GM12891 (cell line): ENCODE results near the gene ZMYND15. TPM values are rescaled to one million over a fixed set of nuclear protein-coding genes. Genes with fewer than 3 reads are reported as not detected.
"Not testable (repeated sequence)": the region's sequence is repeated elsewhere in the genome, so short reads cannot be mapped to it uniquely, and the experiment has no call there.

Source experiments
- DNase-seq: peaks from one replicate; pipeline ENCODE4 v3.0.0; 2011; ENCODE audit warnings: low spot score; ENCODE audit not compliant: insufficient read length
- FAIRE-seq: peaks from 2 replicates; lab custom pipeline; 2011; peaks lifted over from hg19 to GRCh38; lab: Jason Lieb, UNC
- PAX5 ChIP-seq: IDR thresholded peaks from 2 replicates; pipeline ENCODE4 v1.6.1; 2011; ENCODE audit warnings: low read length, moderate library complexity, mild to moderate bottlenecking; ENCODE audit not compliant: insufficient read depth, severe bottlenecking
- POLR2A ChIP-seq: IDR thresholded peaks from 2 replicates; pipeline ENCODE4 v1.6.1; 2011; ENCODE audit warnings: low read depth, low read length, control low read depth
- POLR2AphosphoS5 ChIP-seq: IDR thresholded peaks from 2 replicates; pipeline ENCODE4 v1.6.1; 2011; ENCODE audit warnings: low read depth, low read length, control low read depth
- POU2F2 ChIP-seq: IDR thresholded peaks from 2 replicates; pipeline ENCODE4 v1.6.1; 2011; ENCODE audit warnings: low read depth, mild to moderate bottlenecking, control low read depth, low read length, moderate library complexity
- SPI1 ChIP-seq: IDR thresholded peaks from 2 replicates; pipeline ENCODE4 v1.6.1; 2011; ENCODE audit warnings: low read depth, low read length, control low read depth
- TAF1 ChIP-seq: IDR thresholded peaks from 2 replicates; pipeline ENCODE4 v1.6.1; 2011; ENCODE audit warnings: low read depth, low read length, control low read depth
- polyA plus RNA-seq: library from polyadenylated mRNA; unstranded; fragments of >200 nt; gene quantifications from one replicate; pipeline ENCODE4 v1.2.1, GENCODE V29; 2012; ENCODE audit warnings: low read depth, missing spikeins, inconsistent platforms; ENCODE audit not compliant: missing spikeins

ZMYND15 gene, protein sequence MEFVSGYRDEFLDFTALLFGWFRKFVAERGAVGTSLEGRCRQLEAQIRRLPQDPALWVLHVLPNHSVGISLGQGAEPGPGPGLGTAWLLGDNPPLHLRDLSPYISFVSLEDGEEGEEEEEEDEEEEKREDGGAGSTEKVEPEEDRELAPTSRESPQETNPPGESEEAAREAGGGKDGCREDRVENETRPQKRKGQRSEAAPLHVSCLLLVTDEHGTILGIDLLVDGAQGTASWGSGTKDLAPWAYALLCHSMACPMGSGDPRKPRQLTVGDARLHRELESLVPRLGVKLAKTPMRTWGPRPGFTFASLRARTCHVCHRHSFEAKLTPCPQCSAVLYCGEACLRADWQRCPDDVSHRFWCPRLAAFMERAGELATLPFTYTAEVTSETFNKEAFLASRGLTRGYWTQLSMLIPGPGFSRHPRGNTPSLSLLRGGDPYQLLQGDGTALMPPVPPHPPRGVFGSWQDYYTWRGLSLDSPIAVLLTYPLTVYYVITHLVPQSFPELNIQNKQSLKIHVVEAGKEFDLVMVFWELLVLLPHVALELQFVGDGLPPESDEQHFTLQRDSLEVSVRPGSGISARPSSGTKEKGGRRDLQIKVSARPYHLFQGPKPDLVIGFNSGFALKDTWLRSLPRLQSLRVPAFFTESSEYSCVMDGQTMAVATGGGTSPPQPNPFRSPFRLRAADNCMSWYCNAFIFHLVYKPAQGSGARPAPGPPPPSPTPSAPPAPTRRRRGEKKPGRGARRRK
- not detected for polyA plus RNA-seq

- peak; percentile 86 for FAIRE-seq
- peak; percentile 85 for DNase-seq
- TF ChIP-seq POU2F2 (no peak), POLR2A (no peak), SPI1 (peak; percentile 72), POLR2AphosphoS5 (no peak)
These were observed at the start of gene ZMYND15, which contains the start of gene CXCL16 for GRCh38 chr17:4739122-4740024. ZMYND15 (plus strand) TSS chr17:4739833; CDS start chr17:4740549, 716 bp downstream. CXCL16 (minus strand) TSS chr17:4739928; CDS start chr17:4739339, 589 bp downstream.

DNA sequence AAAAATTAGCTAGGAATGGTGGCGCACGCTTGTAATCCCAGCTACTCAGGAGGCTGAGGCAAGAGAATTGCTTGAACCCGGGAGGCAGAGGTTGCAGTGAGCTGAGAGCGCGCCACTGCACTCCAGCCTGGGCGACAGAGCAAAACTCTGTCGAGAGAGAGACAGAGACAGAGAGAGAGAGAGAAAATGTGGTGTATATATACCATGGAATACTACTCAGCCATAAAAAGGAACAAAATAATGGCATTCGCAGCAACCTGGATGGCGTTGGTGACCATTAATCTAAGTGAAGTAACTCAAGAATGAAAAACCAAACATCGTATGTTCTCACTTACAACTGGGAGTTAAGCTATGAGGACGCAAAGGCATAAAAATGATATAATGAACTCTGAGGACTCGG, 49.8 kb upstream of the ZMYND15 start:
- not testable (repeated sequence) for FAIRE-seq, DNase-seq

- TF ChIP-seq POU2F2 (no peak), TAF1 (no peak), PAX5 (no peak), POLR2AphosphoS5 (no peak), POLR2A (no peak), SPI1 (no peak)
- FAIRE-seq: no peak
- no peak for DNase-seq
These were observed 48.9 kb upstream of the ZMYND15 start for GRCh38 chr17:4690745-4691144.

GRCh38 chr17:4691686-4692085, 47.9 kb upstream of the ZMYND15 start:
- no peak for TF ChIP-seq POLR2AphosphoS5
- TF ChIP-seq SPI1: no peak
- no peak for TF ChIP-seq PAX5
- no peak for TF ChIP-seq POU2F2
- TF ChIP-seq POLR2A: no peak
- FAIRE-seq (no peak), DNase-seq (no peak)

DNA sequence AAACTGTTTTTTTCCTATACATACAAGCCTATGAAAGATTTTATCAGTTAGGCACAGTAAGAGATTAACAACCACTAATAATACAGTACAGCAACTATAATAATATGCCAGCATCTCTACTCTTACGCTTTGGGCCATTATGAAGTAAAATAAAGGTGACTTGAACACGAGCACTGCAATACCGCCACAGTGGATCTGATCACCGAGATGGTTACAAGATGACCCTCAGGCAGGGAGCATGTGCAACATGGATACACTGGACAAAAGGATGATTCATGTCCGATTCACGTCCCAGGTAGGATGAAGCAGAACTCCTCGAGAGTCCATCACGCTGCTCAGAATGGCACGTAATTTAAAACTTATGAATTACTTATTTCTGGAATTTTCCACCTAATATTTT, 46.2 kb upstream of the ZMYND15 start:
- peak; percentile 47 for FAIRE-seq
- TF ChIP-seq TAF1: no peak
- no peak for TF ChIP-seq POLR2AphosphoS5
- no peak for TF ChIP-seq SPI1
- no peak for TF ChIP-seq POU2F2
- TF ChIP-seq PAX5: no peak
- no peak for TF ChIP-seq POLR2A

DNA sequence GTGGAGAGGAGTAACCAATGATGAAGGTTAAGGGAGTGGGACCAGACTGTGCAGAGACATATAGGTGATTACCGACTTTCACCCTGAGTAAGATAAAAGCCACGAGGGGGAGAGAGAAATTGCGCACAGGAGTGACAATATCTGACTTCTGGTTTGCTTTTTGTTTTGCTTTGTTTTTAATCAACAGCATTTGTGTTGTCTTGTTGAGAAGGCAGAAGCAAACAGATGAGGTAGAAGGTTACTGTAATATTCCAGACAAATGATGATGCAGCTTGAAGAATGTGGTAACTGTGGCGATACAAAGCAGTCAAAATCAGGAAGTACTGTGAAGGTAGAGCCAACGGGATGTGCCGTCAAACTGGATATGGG, 43.2 kb upstream of the ZMYND15 start:
- DNase-seq (no peak), FAIRE-seq (peak; percentile 41)
- TF ChIP-seq SPI1 (no peak), POU2F2 (no peak), POLR2A (no peak), PAX5 (no peak), TAF1 (no peak), POLR2AphosphoS5 (no peak)

More for the DNA sequence above, 46.2 kb upstream of the ZMYND15 start:
- no peak for DNase-seq

DNA sequence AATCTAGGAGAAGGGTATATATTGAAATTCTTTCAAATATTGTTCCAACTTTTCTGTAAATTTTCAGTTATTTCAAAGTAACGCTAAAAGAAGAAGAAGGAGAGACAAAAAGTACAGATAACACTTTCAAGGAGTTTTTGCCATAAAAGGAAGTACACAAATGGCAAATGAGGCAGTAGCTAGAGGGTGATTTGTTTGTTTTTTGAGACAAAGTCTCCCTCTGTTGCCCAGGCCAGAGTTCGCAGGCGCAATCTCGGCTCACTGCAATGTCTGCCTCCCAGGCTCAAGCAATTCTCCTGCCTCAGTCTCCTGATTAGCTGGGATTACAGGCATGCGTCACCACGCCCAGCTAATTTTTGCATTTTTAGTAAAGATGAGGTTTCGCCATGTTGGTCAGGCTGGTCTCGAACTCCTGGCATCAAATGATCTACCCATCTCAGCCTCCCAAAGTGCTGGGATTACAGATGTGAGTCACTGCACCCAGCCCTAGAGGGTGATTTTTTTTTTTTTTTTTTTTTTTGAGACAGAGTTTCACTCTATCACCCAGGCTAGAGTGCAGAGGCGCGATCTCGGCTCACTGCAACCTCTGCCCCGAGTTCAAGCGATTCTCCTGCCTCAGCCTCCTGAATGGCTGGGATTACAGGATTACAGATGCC, 40.1 kb upstream of the ZMYND15 start:
- FAIRE-seq, DNase-seq: not testable (repeated sequence)

GRCh38 chr17:4701116-4701515, 38.5 kb upstream of the ZMYND15 start:
- FAIRE-seq (no peak), DNase-seq (no peak)
- TF ChIP-seq TAF1 (no peak), POU2F2 (no peak), PAX5 (no peak), SPI1 (no peak), POLR2A (no peak), POLR2AphosphoS5 (no peak)

GRCh38 chr17:4703330-4703691, 36.3 kb upstream of the ZMYND15 start:
- DNase-seq (no peak), FAIRE-seq (no peak)
- no peak for TF ChIP-seq POLR2A
- TF ChIP-seq SPI1: no peak
- TF ChIP-seq POU2F2: no peak
- TF ChIP-seq TAF1: no peak
- TF ChIP-seq PAX5: no peak
- TF ChIP-seq POLR2AphosphoS5: no peak

DNA sequence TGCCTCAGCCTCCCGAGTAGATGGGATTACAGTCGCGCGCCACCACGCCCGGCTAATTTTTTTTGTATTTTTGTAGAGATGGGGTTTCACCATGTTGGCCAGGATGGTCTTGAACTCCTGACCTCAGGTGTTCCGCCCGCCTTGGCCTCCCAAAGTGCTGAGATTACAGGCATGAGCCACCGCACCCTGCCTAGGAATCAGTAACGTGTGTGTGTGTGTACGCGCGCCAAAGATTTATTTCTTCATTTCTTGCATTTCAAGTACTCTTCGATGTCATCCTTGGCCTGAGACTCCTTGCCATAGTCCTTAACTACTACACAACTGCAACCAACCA, 35.1 kb upstream of the ZMYND15 start:
- not testable (repeated sequence) for FAIRE-seq, DNase-seq
